Skeletal muscle satellite cell (primary cell): ENCODE data around the gene CKM.

Experiments used
- H3K27me3 ChIP-seq: 2 replicates; pipeline ENCODE4 v1.7.0; 2013; ENCODE audit warnings: low read length; ENCODE audit not compliant: control insufficient read depth, insufficient read depth
- H3K36me3 ChIP-seq: 2 replicates; pipeline ENCODE4 v1.7.0; 2013; ENCODE audit warnings: mild to moderate bottlenecking, control low read depth, low read length; ENCODE audit not compliant: insufficient read depth
- H3K4me1 ChIP-seq: 2 replicates; pipeline ENCODE4 v1.7.0; 2013; ENCODE audit warnings: low read length; ENCODE audit not compliant: control insufficient read depth, insufficient read depth
- H3K4me2 ChIP-seq: 2 replicates; pipeline ENCODE4 v1.7.0; 2013; ENCODE audit warnings: mild to moderate bottlenecking, low read length
- H3K4me3 ChIP-seq: 2 replicates; pipeline ENCODE4 v1.7.0; 2013; ENCODE audit warnings: low read length
- H3K9ac ChIP-seq: 2 replicates; pipeline ENCODE4 v1.7.0; 2013; ENCODE audit warnings: mild to moderate bottlenecking, low read depth, low read length, moderate library complexity
- H3K9me3 ChIP-seq: replicated peaks from 2 replicates; pipeline ENCODE4 v1.7.0; 2013; ENCODE audit warnings: mild to moderate bottlenecking, control low read depth, low read length

Gene CKM

DNA sequence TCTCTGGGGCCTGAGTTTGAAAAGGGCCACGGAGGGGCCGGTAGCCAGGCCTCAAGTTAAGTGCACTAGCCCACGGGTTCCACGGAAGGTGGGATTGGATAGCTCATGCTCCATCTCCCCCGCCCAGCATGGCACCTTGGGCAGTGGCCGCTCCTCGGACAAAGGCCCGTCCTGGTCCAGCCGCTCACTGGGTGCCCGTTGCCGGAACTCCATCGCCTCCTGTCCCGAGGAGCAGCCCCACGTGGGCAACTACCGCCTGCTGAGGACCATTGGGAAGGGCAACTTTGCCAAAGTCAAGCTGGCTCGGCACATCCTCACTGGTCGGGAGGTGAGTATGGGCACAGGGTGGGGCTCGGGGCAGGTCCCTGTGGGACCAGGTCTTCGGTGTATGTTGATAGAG is 63.8 kb downstream of the CKM start:
- Histone ChIP-seq H3K4me1 (peaks cover under 1% of the 10 kb centered on the region), H3K9me3 (no peaks in the 10 kb centered on the region), H3K36me3 (peaks cover 10% of the 10 kb centered on the region), H3K4me3 (no peak overlapping the region), H3K9ac (no peak overlapping the region), H3K27me3 (no peaks in the 10 kb centered on the region), H3K4me2 (no peak overlapping the region)

DNA sequence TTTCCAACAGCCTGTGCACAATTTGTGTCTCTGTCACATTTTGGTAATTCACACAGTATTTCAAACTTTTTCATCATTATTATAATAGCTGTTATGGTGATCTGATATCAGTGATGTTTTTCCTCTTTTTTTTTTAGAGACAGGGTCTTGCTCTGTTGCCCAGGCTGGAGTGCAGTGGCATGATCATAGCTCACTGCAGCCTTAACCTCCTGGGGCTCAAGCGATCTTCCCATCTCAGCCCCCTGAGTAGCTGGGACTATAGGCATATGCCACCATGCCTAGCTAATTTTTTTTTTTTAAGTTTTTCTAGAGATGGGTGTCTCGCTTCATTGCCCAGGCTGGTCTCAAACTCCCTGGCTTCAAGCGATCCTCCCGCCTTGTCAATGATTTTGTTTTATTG is 65.8 kb downstream of the CKM start:
- Histone ChIP-seq H3K36me3 (peaks cover 10% of the 10 kb centered on the region), H3K27me3 (no peaks in the 10 kb centered on the region), H3K9me3 (no peaks in the 10 kb centered on the region), H3K4me2 (no peak overlapping the region), H3K9ac (no peak overlapping the region), H3K4me1 (peaks cover 21% of the 10 kb centered on the region), H3K4me3 (no peak overlapping the region)
